ENCODE measurements around the gene BRINP2. TPM values are rescaled to one million over a fixed set of nuclear protein-coding genes. Genes with fewer than 3 reads are reported as not detected.

Gene BRINP2
- total and polyA plus RNA-seq, 7 donors: 0.09 to 1.4 (median 0.14) TPM; not detected in 4

DNA sequence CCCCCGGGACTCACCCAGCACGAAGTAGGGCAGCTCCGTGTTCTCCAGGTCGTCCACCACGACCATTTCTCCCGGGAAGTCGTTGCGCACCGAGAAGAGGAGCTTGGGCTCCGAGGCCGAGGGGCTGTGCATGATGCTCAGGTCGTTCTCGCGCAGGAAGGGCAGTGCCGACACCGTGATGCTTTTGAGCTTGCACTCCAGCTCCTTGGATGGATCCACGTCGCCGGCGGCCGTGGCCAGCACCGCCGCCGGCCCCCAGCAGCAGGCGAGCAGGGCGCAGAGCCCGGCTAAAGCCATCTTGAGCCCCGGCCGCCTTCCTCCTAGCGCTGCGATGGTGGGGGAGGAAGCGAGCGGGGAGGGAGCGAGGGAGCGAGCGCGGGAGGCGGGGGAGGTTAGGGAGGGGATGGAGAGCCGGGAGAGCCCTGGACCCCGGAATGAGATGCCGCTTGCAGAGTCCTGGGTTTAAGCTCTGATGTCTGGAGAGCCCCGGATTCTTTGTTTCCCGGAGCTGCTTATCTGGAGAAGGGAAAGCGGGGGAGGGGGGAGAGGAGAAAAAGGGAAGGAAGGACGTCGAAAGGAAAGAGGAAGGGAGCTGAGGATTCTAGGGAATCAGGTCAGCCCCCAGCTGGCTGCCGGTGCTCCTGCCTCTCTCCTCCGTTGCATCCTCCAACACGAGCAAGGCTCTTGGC is 6.2 kb upstream of the BRINP2 start, which contains the start of gene ASTN1:
ASTN1 (minus strand) TSS at position 333 of the 689 bp plus-strand sequence; CDS start at position 297, 36 bp downstream.
- WGBS, 2 donors: 2 to 5% methylated on average over 49 of the region's 49 CpGs
- Histone ChIP-seq H3K4me3 (peak within 1 kb of the TSS in 3 of 4 donors; percentile 17 to 40 (median 39)), H3K4me1 (peaks cover 0 to 13% (median 10%) of the 10 kb centered on the region in 4 donors), H3K27me3 (peaks cover 0 to 70% (median 25%) of the 10 kb centered on the region in 3 donors), H3K27ac (no peak within 1 kb of the TSS), H3K9me3 (no peaks in the 10 kb centered on the region), H3K36me3 (no peaks in the 10 kb centered on the region)
- intact Hi-C loops (cut with DNase I): no loop called here
- no peak for DNase-seq
- TF ChIP-seq POLR2A (IDR thresholded peaks at IDR 0.05): no peak
- TF ChIP-seq POLR2AphosphoS5 (IDR thresholded peaks at IDR 0.05): no peak
- TF ChIP-seq EP300 (IDR thresholded peaks at IDR 0.05): no peak
- TF ChIP-seq, protein P1, sequence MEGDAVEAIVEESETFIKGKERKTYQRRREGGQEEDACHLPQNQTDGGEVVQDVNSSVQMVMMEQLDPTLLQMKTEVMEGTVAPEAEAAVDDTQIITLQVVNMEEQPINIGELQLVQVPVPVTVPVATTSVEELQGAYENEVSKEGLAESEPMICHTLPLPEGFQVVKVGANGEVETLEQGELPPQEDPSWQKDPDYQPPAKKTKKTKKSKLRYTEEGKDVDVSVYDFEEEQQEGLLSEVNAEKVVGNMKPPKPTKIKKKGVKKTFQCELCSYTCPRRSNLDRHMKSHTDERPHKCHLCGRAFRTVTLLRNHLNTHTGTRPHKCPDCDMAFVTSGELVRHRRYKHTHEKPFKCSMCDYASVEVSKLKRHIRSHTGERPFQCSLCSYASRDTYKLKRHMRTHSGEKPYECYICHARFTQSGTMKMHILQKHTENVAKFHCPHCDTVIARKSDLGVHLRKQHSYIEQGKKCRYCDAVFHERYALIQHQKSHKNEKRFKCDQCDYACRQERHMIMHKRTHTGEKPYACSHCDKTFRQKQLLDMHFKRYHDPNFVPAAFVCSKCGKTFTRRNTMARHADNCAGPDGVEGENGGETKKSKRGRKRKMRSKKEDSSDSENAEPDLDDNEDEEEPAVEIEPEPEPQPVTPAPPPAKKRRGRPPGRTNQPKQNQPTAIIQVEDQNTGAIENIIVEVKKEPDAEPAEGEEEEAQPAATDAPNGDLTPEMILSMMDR (IDR thresholded peaks at IDR 0.05): no peak

DNA sequence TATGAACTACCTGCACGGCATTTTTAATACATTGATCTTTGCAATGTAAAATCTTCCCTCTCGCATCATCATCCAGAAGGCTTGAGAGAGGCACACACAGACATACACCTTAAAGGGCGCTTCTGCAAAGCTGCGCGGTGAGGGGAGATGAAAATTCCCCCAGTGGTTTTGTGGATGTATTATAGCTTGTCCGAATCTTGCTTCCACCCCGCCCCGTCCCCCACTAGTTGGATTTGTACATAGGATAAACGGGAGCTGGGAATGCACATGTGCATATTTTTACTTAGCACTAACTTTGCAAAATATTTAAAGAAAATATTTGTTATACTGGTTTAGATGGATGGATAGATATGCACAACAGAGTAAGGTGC is 5.7 kb upstream of the BRINP2 start:
- Histone ChIP-seq H3K27ac (no peak overlapping the region), H3K27me3 (peaks cover 0 to 75% (median 25%) of the 10 kb centered on the region in 3 donors)
- DNase-seq: no peak

DNA sequence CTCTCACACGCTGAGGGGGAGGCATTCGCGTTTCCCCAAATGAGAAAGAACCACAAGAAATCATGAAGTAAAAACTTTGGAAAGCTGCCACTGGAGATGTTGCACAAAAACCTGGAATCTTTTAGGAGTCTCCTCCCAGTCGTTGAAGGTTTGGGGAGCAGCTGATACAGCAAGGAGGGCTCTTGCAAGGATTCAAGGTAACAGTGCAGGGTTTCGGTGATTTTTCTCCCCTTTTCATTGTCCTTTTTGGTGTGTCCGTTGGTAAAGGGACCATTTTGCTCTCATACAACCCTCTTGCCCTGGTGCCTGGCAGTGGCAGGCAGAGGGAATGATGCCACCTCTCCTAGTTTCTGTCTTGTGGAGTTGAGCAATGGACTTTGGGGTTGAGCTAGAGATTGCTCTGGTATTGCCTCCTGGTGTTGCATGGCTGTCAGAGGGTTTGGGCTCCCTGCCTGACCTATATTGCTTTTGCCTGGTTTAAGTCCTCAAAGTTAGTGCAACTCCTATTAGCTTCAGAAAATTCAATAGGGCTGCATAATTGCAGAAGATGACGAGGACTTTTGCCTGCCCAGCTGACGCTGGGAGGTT is 872 bp downstream of the BRINP2 start:
- Histone ChIP-seq H3K27ac (no peak overlapping the region), H3K9me3 (peaks cover 0 to 2% (median 0%) of the 10 kb centered on the region in 4 donors), H3K4me1 (peaks cover 0 to 14% (median 13%) of the 10 kb centered on the region in 4 donors), H3K36me3 (no peaks in the 10 kb centered on the region), H3K4me3 (peak overlapping the region in 2 of 4 donors; percentile 38 to 42), H3K27me3 (peaks cover 3 to 81% (median 25%) of the 10 kb centered on the region in 3 donors)
- DNase-seq: no peak
- TF ChIP-seq EP300 (IDR thresholded peaks at IDR 0.05): no peak
- TF ChIP-seq POLR2A (IDR thresholded peaks at IDR 0.05): no peak
- TF ChIP-seq POLR2AphosphoS5 (IDR thresholded peaks at IDR 0.05): no peak
- TF ChIP-seq, protein P1 (IDR thresholded peaks at IDR 0.05): no peak
- intact Hi-C loops (cut with DNase I): no loop called here
- 13 to 15% methylated on average over 8 of the region's 8 CpGs for WGBS, 2 donors

More for the DNA sequence above, 5.7 kb upstream of the BRINP2 start:
- H3K4me1 ChIP-seq: peaks cover 0 to 13% (median 10%) of the 10 kb centered on the region in 4 donors
- intact Hi-C loops (cut with DNase I): no loop called here
- no peaks in the 10 kb centered on the region for H3K9me3 ChIP-seq
- TF ChIP-seq, protein P1 (IDR thresholded peaks at IDR 0.05): no peak
- TF ChIP-seq EP300 (IDR thresholded peaks at IDR 0.05) (no peak), POLR2AphosphoS5 (IDR thresholded peaks at IDR 0.05) (no peak), POLR2A (IDR thresholded peaks at IDR 0.05) (no peak)
- WGBS, 2 donors: 4 to 12% methylated on average over 9 of the region's 9 CpGs
- peak overlapping the region in 1 of 4 donors; percentile 39 for H3K4me3 ChIP-seq
- no peaks in the 10 kb centered on the region for H3K36me3 ChIP-seq

DNA sequence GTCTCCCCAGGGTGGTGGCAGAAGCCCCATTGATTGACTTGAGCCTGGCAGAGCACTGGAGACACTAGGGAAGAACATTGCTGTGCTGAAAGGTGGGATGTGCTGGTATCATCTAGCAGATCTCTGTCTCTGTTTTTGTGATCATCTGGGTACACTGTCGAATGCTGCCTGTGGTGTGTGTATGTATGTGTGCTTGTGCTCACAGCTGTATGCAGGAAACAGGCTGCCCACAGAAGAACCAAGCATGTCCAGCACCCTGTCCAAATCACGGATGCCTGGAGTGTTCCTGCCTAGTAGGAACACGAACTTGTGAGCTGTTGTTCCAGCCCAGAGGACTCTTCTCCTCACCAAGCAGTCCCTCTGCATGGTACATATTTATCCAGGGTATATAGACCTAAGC is 1.5 kb downstream of the BRINP2 start:
- 45 to 58% methylated on average over 3 of the region's 3 CpGs for WGBS, 2 donors
- no peak for DNase-seq
- intact Hi-C loops (cut with DNase I): no loop called here
- peaks cover 3 to 75% (median 25%) of the 10 kb centered on the region in 3 donors for H3K27me3 ChIP-seq
- H3K4me1 ChIP-seq: peaks cover 0 to 14% (median 13%) of the 10 kb centered on the region in 4 donors
- H3K9me3 ChIP-seq: peaks cover 0 to 2% (median 0%) of the 10 kb centered on the region in 4 donors
- H3K27ac ChIP-seq: no peak overlapping the region
- no peaks in the 10 kb centered on the region for H3K36me3 ChIP-seq
- no peak for TF ChIP-seq POLR2AphosphoS5 (IDR thresholded peaks at IDR 0.05)
- no peak for TF ChIP-seq POLR2A (IDR thresholded peaks at IDR 0.05)
- TF ChIP-seq, protein P1 (IDR thresholded peaks at IDR 0.05): no peak
- TF ChIP-seq EP300 (IDR thresholded peaks at IDR 0.05): no peak
- H3K4me3 ChIP-seq: no peak overlapping the region

Measured in sigmoid colon (tissue), 7 donors.